Measurements from ENCODE around the gene ANAPC2.

GRCh38 chr9:137218212-137218753 is 29.9 kb upstream of the ANAPC2 start:
- TF ChIP-seq CTCF (IDR thresholded peaks at IDR 0.05) (no peak), POLR2A (IDR thresholded peaks at IDR 0.05) (no peak)

All from ovary (tissue), 3 donors.